SU-DHL-6 (cell line): ENCODE measurements around the gene EPHB2.

Experiments used
- H2AFZ ChIP-seq: fragments of 200-600 bp; sonication (generic); 2 replicates; pipeline ENCODE4 v1.6.1; 2014; ENCODE audit warnings: low read depth, mild to moderate bottlenecking, moderate library complexity, mixed read lengths, antibody characterized with exemption, low read length; ENCODE audit not compliant: severe bottlenecking
- H3F3A ChIP-seq: fragments of 200-600 bp; shearing (Covaris generic); 2 replicates; pipeline ENCODE4 v1.6.0; 2016; ENCODE audit warnings: antibody characterized with exemption, mild to moderate bottlenecking; ENCODE audit not compliant: insufficient read depth
- H3K27ac ChIP-seq: fragments of 200-600 bp; sonication (generic); 2 replicates; pipeline ENCODE4 v1.5.1; 2016; ENCODE audit warnings: low read depth, mild to moderate bottlenecking, low read length, moderate library complexity, mixed read lengths
- H3K27me3 ChIP-seq: fragments of 200-600 bp; sonication (generic), shearing (Covaris generic); 2 replicates; pipeline ENCODE4 v1.6.0; 2014; ENCODE audit warnings: mild to moderate bottlenecking, low read length
- H3K36me3 ChIP-seq: fragments of 200-600 bp; sonication (generic); 2 replicates; pipeline ENCODE4 v1.6.1; 2014; ENCODE audit warnings: mild to moderate bottlenecking, low read length, mixed read lengths
- H3K4me2 ChIP-seq: fragments of 300-600, 200-600 bp; shearing (Covaris generic), sonication (generic); 2 replicates; pipeline ENCODE4 v1.6.0; 2014; ENCODE audit warnings: low read length, low read depth, mild to moderate bottlenecking; ENCODE audit not compliant: poor library complexity, severe bottlenecking
- H3K4me3 ChIP-seq: fragments of 200-600 bp; sonication (generic); 2 replicates; pipeline ENCODE4 v1.5.1; 2014; ENCODE audit warnings: antibody characterized with exemption, low read length, mild to moderate bottlenecking, mixed read lengths; ENCODE audit not compliant: insufficient read depth, poor library complexity, severe bottlenecking
- H3K79me2 ChIP-seq: fragments of 200-600 bp; sonication (generic); 2 replicates; pipeline ENCODE4 v1.6.1; 2014; ENCODE audit warnings: mild to moderate bottlenecking, low read length, moderate library complexity; ENCODE audit not compliant: insufficient read depth
- H3K9ac ChIP-seq: fragments of 200-600 bp; sonication (generic); 2 replicates; pipeline ENCODE4 v1.7.0; 2014; ENCODE audit warnings: mild to moderate bottlenecking, low read length
- H3K9me2 ChIP-seq: fragments of 200-600 bp; sonication (generic); replicated peaks from 2 replicates; pipeline ENCODE4 v1.6.1; 2014; ENCODE audit warnings: low read length; ENCODE audit not compliant: insufficient read depth
- H3K9me3 ChIP-seq: fragments of 200-600 bp; sonication (generic); 2 replicates; pipeline ENCODE4 v1.6.1; 2014; ENCODE audit warnings: low read length, mixed read lengths; ENCODE audit not compliant: insufficient read depth
- H4K20me1 ChIP-seq: fragments of 200-600 bp; sonication (generic); 2 replicates; pipeline ENCODE4 v1.6.1; 2014; ENCODE audit warnings: low read depth, mild to moderate bottlenecking, antibody characterized with exemption, low read length, moderate library complexity, mixed read lengths
- CTCF ChIP-seq: fragments of 200-600 bp; sonication (generic); IDR thresholded peaks from one replicate; pipeline ENCODE4 v1.5.1; 2017; ENCODE audit warnings: antibody characterized with exemption, mild to moderate bottlenecking, low read length, moderate library complexity; ENCODE audit not compliant: insufficient read depth, poor library complexity, severe bottlenecking
- EZH2phosphoT487 ChIP-seq: fragments of 200-600 bp; sonication (generic), shearing (Covaris generic); conservative IDR thresholded peaks from 2 replicates; pipeline ENCODE4 v1.6.1; 2018; ENCODE audit warnings: mild to moderate bottlenecking, antibody characterized with exemption, low read length, moderate library complexity, mixed read lengths

EPHB2 gene

DNA sequence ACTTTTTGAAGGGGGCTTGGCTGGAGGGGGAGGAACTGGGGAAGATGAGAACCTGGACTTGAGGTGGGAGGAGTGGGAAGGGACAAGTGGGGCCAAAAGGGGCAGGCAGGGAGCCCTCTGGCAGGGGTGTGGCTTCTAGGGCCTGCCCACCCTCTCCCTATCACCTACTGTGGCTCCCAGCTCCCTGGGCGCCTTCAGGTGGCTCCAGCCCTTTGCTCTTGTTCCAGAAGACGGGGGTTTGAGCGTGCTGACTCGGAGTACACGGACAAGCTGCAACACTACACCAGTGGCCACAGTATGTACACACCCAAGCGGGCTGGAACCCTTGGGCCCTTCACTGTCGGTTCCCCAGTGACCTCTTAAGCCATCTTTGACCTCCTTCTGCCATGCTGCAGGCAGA, 185.5 kb downstream of the EPHB2 start:
- H3F3A ChIP-seq, result no peaks in the 10 kb centered on the region
- no peaks in the 10 kb centered on the region for H3K9me2 ChIP-seq
- H3K4me3 ChIP-seq, result no peak overlapping the region
- no peaks in the 10 kb centered on the region for H3K27me3 ChIP-seq
- no peaks in the 10 kb centered on the region for H3K79me2 ChIP-seq
- no peak for TF ChIP-seq CTCF
- TF ChIP-seq EZH2phosphoT487, result no peak
- H3K9ac ChIP-seq, result no peak overlapping the region
- no peaks in the 10 kb centered on the region for H3K36me3 ChIP-seq
- H3K4me2 ChIP-seq, result no peak overlapping the region
- no peak overlapping the region for H3K27ac ChIP-seq
- H2AFZ ChIP-seq, result no peak overlapping the region
- no peaks in the 10 kb centered on the region for H3K9me3 ChIP-seq
- H4K20me1 ChIP-seq, result no peaks in the 10 kb centered on the region

GRCh38 chr1:22900451-22900850, 189.8 kb downstream of the EPHB2 start:
- Histone ChIP-seq H3K4me2 (no peak overlapping the region), H3K36me3 (no peaks in the 10 kb centered on the region), H3K9me3 (no peaks in the 10 kb centered on the region), H3K4me3 (no peak overlapping the region), H3K9me2 (no peaks in the 10 kb centered on the region), H4K20me1 (no peaks in the 10 kb centered on the region), H2AFZ (no peak overlapping the region), H3K27ac (no peak overlapping the region), H3F3A (no peaks in the 10 kb centered on the region), H3K79me2 (no peaks in the 10 kb centered on the region), H3K9ac (no peak overlapping the region), H3K27me3 (no peaks in the 10 kb centered on the region)
- TF ChIP-seq CTCF, result no peak
- no peak for TF ChIP-seq EZH2phosphoT487

DNA sequence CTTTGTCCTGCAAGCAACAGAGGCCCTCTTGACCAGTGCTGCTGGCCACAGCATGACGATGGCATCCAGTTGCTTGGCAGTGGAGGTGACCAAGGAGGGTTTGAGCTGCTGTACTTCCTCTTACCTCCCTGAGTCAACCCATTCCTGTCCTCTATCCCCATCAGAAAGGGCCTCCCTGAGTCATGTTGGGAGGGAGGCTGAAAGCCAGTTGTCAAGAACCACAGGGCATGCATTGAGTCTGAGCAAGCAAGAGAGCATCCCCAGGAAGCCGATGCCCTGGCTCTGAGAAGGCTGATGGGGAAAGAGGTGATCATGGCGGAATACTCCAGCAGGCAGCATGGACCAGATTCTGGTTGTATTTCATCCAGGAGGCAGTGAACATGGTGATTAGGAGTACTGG, 192.5 kb downstream of the EPHB2 start:
- Histone ChIP-seq H3K4me3 (no peak overlapping the region), H3K9me3 (no peaks in the 10 kb centered on the region), H4K20me1 (no peaks in the 10 kb centered on the region), H3K79me2 (no peaks in the 10 kb centered on the region), H3K27me3 (no peaks in the 10 kb centered on the region), H3K4me2 (no peak overlapping the region), H3F3A (no peaks in the 10 kb centered on the region), H2AFZ (no peak overlapping the region), H3K9me2 (no peaks in the 10 kb centered on the region), H3K36me3 (no peaks in the 10 kb centered on the region), H3K9ac (no peak overlapping the region), H3K27ac (no peak overlapping the region)
- TF ChIP-seq CTCF (no peak), EZH2phosphoT487 (no peak)

DNA sequence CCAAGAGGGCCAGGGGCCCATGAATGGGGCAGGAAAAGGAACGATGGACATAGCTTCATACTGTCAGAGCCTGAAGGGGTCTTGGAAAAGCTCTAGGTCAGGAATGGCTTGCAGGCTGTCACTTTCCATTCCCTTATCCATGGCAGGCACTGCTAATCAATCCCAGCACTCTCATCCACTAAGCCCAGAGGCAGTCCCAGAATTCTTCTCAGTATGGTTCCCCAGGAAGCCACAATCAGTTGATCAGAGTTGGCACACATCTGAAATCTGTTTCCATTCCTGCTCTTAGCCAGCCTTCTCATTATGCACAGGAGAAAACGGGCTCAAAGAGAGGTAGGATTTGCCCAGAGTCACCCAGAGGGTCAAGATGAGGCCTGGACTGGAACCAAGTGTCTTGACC, 196.3 kb downstream of the EPHB2 start:
- Histone ChIP-seq H3K79me2 (no peaks in the 10 kb centered on the region), H3K27me3 (no peaks in the 10 kb centered on the region), H3K36me3 (no peaks in the 10 kb centered on the region), H3K9me2 (no peaks in the 10 kb centered on the region), H4K20me1 (no peaks in the 10 kb centered on the region), H2AFZ (no peak overlapping the region), H3K9ac (no peak overlapping the region), H3F3A (no peaks in the 10 kb centered on the region), H3K27ac (no peak overlapping the region), H3K4me3 (no peak overlapping the region), H3K4me2 (no peak overlapping the region), H3K9me3 (no peaks in the 10 kb centered on the region)
- TF ChIP-seq EZH2phosphoT487 (no peak), CTCF (no peak)
